CD14-positive monocyte (primary cell): ENCODE results near the gene MTHFSD. TPM values are rescaled to one million over a fixed set of nuclear protein-coding genes. Genes with fewer than 3 reads are reported as not detected.

Experiments used
- DNase-seq, 3 donors: peaks; one replicate each; pipeline ENCODE4 v3.0.0-alpha.2; 2011 to 2022
- H2AFZ ChIP-seq: 2 replicates; pipeline ENCODE4 v1.6.0; 2012; ENCODE audit warnings: mild to moderate bottlenecking, low read depth, low read length, inconsistent platforms; ENCODE audit not compliant: insufficient read depth, poor library complexity, severe bottlenecking
- H3K27ac ChIP-seq, 2 donors: 1 replicate in 1 of 2; 2 replicates in 1 of 2; pipeline ENCODE4 v1.5.1; 2012 to 2013; ENCODE audit warnings: low read length in 2 of 2, control low read depth in 1 of 2, inconsistent platforms in 1 of 2, low read depth in 1 of 2, mild to moderate bottlenecking in 1 of 2
- H3K27me3 ChIP-seq, 2 donors: one replicate each; pipeline versions ENCODE4 v1.6.0 to v1.6.1; 2011 to 2013; ENCODE audit warnings: low read length in 2 of 2; ENCODE audit not compliant: control insufficient read depth in 2 of 2, insufficient read depth in 2 of 2
- H3K36me3 ChIP-seq, 2 donors: replicated peaks in 1 of 2; 1 replicate in 1 of 2; 2 replicates in 1 of 2; pipeline versions ENCODE4 v1.5.1 to v1.6.1; 2012 to 2013; ENCODE audit warnings: low read length in 2 of 2, control low read depth in 1 of 2, inconsistent platforms in 1 of 2, mild to moderate bottlenecking in 1 of 2; ENCODE audit not compliant: insufficient read depth in 2 of 2, control insufficient read depth in 1 of 2
- H3K4me1 ChIP-seq, 2 donors: 1 replicate in 1 of 2; 2 replicates in 1 of 2; pipeline versions ENCODE4 v1.5.1 to v1.6.1; 2012 to 2013; ENCODE audit warnings: low read length in 2 of 2, control low read depth in 1 of 2, inconsistent platforms in 1 of 2, mild to moderate bottlenecking in 1 of 2, moderate library complexity in 1 of 2; ENCODE audit not compliant: insufficient read depth in 2 of 2, control insufficient read depth in 1 of 2
- H3K4me2 ChIP-seq: replicated peaks from 2 replicates; pipeline ENCODE3; 2012; ENCODE audit warnings: low read length, moderate library complexity, mild to moderate bottlenecking; ENCODE audit not compliant: poor library complexity, severe bottlenecking; ENCODE audit errors: extremely low read depth
- H3K4me3 ChIP-seq, 3 experiments: fragments of 200-600 bp in 1 of 3; sonication (generic) in 1 of 3; replicated peaks in 1 of 3; 1 replicate in 2 of 3; 2 replicates in 1 of 3; pipeline ENCODE4 v1.5.1; 2011 to 2013; ENCODE audit warnings: low read length in 3 of 3, mild to moderate bottlenecking in 3 of 3, control low read depth in 2 of 3, low read depth in 2 of 3, inconsistent platforms in 1 of 3, moderate library complexity in 1 of 3
- H3K79me2 ChIP-seq: 2 replicates; pipeline ENCODE4 v1.6.0; 2012; ENCODE audit warnings: mild to moderate bottlenecking, control low read depth, inconsistent platforms, low read length, moderate library complexity; ENCODE audit not compliant: insufficient read depth
- H3K9ac ChIP-seq: 2 replicates; pipeline ENCODE4 v1.6.0; 2017; ENCODE audit warnings: low read length, mild to moderate bottlenecking; ENCODE audit not compliant: insufficient read depth, poor library complexity, severe bottlenecking
- H3K9me3 ChIP-seq, 2 donors: replicated peaks in 1 of 2; 1 replicate in 1 of 2; 2 replicates in 1 of 2; pipeline versions ENCODE4 v1.5.1 to v1.6.1; 2012 to 2013; ENCODE audit warnings: low read length in 2 of 2, control low read depth in 1 of 2; ENCODE audit not compliant: control insufficient read depth in 1 of 2, insufficient read depth in 1 of 2
- H4K20me1 ChIP-seq: 2 replicates; pipeline ENCODE4 v1.6.0; 2012; ENCODE audit warnings: mild to moderate bottlenecking, low read length, control low read depth, moderate library complexity; ENCODE audit not compliant: insufficient read depth
- H3K27ac Mint-ChIP-seq, 7 donors: one replicate each; pipeline ENCODE4 v1.8.0; 2020; ENCODE audit warnings: mild to moderate bottlenecking in 7 of 7, mixed read lengths in 7 of 7, moderate library complexity in 6 of 7, inconsistent platforms in 2 of 7
- H3K27me3 Mint-ChIP-seq, 3 donors: one replicate each; pipeline ENCODE4 v1.8.0; 2021 to 2022; ENCODE audit warnings: low read depth in 3 of 3, mild to moderate bottlenecking in 3 of 3, mixed read lengths in 3 of 3, moderate library complexity in 3 of 3, inconsistent platforms in 1 of 3
- H3K36me3 Mint-ChIP-seq, 2 donors: one replicate each; pipeline ENCODE4 v1.8.0; 2020; ENCODE audit warnings: mixed read lengths in 2 of 2, inconsistent platforms in 1 of 2, mild to moderate bottlenecking in 1 of 2
- H3K4me1 Mint-ChIP-seq: one replicate; pipeline ENCODE4 v1.8.0; 2020; ENCODE audit warnings: mild to moderate bottlenecking, mixed read lengths
- H3K4me3 Mint-ChIP-seq, 2 donors: one replicate each; pipeline ENCODE4 v1.8.0; 2020; ENCODE audit warnings: mild to moderate bottlenecking in 2 of 2, mixed read lengths in 2 of 2, moderate library complexity in 1 of 2
- H3K9me3 Mint-ChIP-seq, 7 donors: one replicate each; pipeline ENCODE4 v1.8.0; 2020 to 2022; ENCODE audit warnings: mixed read lengths in 7 of 7, mild to moderate bottlenecking in 6 of 7, moderate library complexity in 6 of 7, inconsistent platforms in 2 of 7
- WGBS: methylation state at CpG from one replicate; pipeline ENCODE4 v1.1.5; 2013; ENCODE audit warnings: missing lambda C conversion rate; ENCODE audit not compliant: insufficient coverage; 5-methylcytosine and 5-hydroxymethylcytosine counted together
- intact Hi-C, 2 donors: fragments of 100-400 bp; cut with micrococcal nuclease; formaldehyde crosslinking; loops; one replicate each; pipeline versions ENCODE4 v1.15.0 to v1.15.1; 2023
- polyA minus RNA-seq: library from RNA; depleted of rRNA, polyadenylated mRNA; stranded (reverse); fragments of >200 nt; gene quantifications from 2 replicates; pipeline ENCODE4 v1.2.3, GENCODE V29; 2012
- polyA plus RNA-seq, 3 donors: library from polyadenylated mRNA; depleted of rRNA in 1 of 3; unstranded in 2 of 3; stranded (reverse) in 1 of 3; fragments of 300-500 nt in 2 of 3; fragments of >200 nt in 1 of 3; fragmentation: Illumina TruSeq in 2 of 3; gene quantifications; 1 replicate in 2 of 3; 2 replicates in 1 of 3; pipeline ENCODE4 v1.2.3, GENCODE V29; 2012 to 2021
- total RNA-seq, 12 experiments: library from RNA in 1 of 12; stranded (reverse) in 1 of 12; fragments of 120-200 nt in 1 of 12; gene quantifications; one replicate each; pipeline ENCODE4 v1.2.4 and lab custom pipeline; 2013 to 2026; ENCODE audit warnings: mixed read lengths in 6 of 12, inconsistent platforms in 1 of 12
- TF ChIP-seq, protein P1 (sequence below): fragments of 200-600 bp; IDR thresholded peaks from one replicate; pipeline ENCODE4 v1.8.0; 2022; ENCODE audit warnings: antibody characterized with exemption, mild to moderate bottlenecking

The MTHFSD gene, protein sequence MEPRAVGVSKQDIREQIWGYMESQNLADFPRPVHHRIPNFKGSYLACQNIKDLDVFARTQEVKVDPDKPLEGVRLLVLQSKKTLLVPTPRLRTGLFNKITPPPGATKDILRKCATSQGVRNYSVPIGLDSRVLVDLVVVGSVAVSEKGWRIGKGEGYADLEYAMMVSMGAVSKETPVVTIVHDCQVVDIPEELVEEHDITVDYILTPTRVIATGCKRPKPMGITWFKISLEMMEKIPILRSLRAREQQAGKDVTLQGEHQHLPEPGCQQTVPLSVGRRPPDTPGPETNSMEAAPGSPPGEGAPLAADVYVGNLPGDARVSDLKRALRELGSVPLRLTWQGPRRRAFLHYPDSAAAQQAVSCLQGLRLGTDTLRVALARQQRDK
- 13.9 TPM for total RNA-seq (2013)
- polyA plus RNA-seq (10 to 100 TPM in 2 of 3 donors, 1 to 10 TPM in 1; 7.2 to 14.1 (median 11.7) TPM), polyA minus RNA-seq (10.1 and 16.4 TPM in 2 replicates), total RNA-seq (lab: John Stamatoyannopoulos, UW) (3.0 to 9.2 (median 7.0) reads per million in 11 experiments)

DNA sequence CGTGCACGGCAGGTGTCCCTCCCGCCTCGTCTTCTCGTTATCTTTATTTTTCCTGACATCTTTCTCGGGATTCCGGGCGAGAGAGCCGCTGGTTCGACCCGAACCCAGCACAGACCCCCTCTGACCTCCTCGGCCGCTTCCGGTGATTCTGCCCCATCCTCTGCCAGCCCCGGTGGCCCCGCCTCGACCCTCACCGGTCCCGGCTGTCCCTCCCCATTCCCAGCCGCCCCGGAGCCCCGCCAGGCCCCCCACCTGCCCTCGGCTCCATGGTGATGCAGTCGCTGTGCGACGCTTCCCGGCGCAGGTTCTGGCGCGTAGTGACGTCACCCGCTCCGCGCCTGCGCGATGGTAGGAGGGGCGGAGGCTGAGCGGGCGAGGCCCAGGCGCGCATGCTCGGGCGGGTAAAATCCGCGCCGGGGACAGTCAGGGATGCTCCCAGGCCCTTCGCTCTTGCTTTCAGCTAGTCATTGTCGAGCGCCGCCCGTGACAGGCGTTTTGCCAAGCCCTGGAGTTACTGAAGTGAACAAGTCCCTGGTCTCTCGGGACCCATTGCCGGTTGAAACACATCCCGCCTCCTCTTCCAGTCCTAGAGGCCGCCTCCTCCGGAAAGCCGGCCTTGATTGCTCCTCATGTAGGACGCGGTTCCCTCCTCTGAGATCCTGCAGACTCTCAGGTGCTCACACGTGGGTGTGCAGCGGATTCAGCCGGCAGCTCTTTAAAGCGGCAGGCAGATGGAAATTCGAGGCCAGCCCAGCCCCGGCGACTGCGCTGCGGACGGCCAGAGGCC lies at the start of gene MTHFSD:
Gene MTHFSD (minus strand): TSS at position 319 of the 787 bp plus-strand sequence. CDS start 51 bp downstream, at position 268.
- H3K27ac ChIP-seq: peak within 1 kb of the TSS; percentile 70 to 98
- intact Hi-C loops: loop anchor here in 1 of 2 donors (5.0 kb wide), 1 partner anchor 762 kb away; the partner anchor contains the start of gene C16orf95
- peaks cover 19 to 20% of the 10 kb centered on the region in 2 donors for H3K36me3 Mint-ChIP-seq
- H3K4me3 Mint-ChIP-seq: peak within 1 kb of the TSS; percentile 85 to 90
- H3K27ac Mint-ChIP-seq: peak within 1 kb of the TSS; percentile 95 to 98 (median 97)
- H3K27me3 ChIP-seq: peaks cover 0 to 3% of the 10 kb centered on the region in 2 donors
- DNase-seq: peak; percentile 89 to 92 (median 92)
- peaks cover 15% of the 10 kb centered on the region for H3K4me1 Mint-ChIP-seq
- H2AFZ ChIP-seq: peak within 1 kb of the TSS; percentile 95
- no peaks in the 10 kb centered on the region for H3K9me3 ChIP-seq
- peaks cover 6 to 22% of the 10 kb centered on the region in 2 donors for H3K36me3 ChIP-seq
- WGBS: 6% methylated on average over 68 of the region's 70 CpGs
- H3K4me2 ChIP-seq: peak within 1 kb of the TSS; percentile 78
- H3K27me3 Mint-ChIP-seq: peaks cover 3 to 16% (median 13%) of the 10 kb centered on the region in 3 donors
- peaks cover 11% of the 10 kb centered on the region for H3K79me2 ChIP-seq
- peak within 1 kb of the TSS; percentile 60 to 88 (median 87) for H3K4me3 ChIP-seq
- H4K20me1 ChIP-seq: no peaks in the 10 kb centered on the region
- H3K9me3 Mint-ChIP-seq: peaks cover 0 to 5% (median 0%) of the 10 kb centered on the region in 7 donors
- H3K4me1 ChIP-seq: peaks cover 13 to 17% of the 10 kb centered on the region in 2 donors
- TF ChIP-seq, protein P1, sequence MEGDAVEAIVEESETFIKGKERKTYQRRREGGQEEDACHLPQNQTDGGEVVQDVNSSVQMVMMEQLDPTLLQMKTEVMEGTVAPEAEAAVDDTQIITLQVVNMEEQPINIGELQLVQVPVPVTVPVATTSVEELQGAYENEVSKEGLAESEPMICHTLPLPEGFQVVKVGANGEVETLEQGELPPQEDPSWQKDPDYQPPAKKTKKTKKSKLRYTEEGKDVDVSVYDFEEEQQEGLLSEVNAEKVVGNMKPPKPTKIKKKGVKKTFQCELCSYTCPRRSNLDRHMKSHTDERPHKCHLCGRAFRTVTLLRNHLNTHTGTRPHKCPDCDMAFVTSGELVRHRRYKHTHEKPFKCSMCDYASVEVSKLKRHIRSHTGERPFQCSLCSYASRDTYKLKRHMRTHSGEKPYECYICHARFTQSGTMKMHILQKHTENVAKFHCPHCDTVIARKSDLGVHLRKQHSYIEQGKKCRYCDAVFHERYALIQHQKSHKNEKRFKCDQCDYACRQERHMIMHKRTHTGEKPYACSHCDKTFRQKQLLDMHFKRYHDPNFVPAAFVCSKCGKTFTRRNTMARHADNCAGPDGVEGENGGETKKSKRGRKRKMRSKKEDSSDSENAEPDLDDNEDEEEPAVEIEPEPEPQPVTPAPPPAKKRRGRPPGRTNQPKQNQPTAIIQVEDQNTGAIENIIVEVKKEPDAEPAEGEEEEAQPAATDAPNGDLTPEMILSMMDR: no peak
- H3K9ac ChIP-seq: peak within 1 kb of the TSS; percentile 99
